ENCODE measurements around the gene XPC.

GRCh38 chr3:14141144-14141543 is 37.3 kb downstream of the XPC start:
- TF ChIP-seq POLR2A (IDR thresholded peaks at IDR 0.05) = no peak
- no peak for TF ChIP-seq CTCF (IDR thresholded peaks at IDR 0.05)
- TF ChIP-seq POLR2AphosphoS5 (IDR thresholded peaks at IDR 0.05) = no peak
